Activated T-cell treated with anti-CD3 and anti-CD28 coated beads for 24 hours (primary cell): Measurements from ENCODE around the gene FAM204A.

Source experiments
- DNase-seq: peaks from one replicate; pipeline ENCODE4 v3.0.0-alpha.2; 2020; ENCODE audit warnings: low read depth

Gene FAM204A

DNA sequence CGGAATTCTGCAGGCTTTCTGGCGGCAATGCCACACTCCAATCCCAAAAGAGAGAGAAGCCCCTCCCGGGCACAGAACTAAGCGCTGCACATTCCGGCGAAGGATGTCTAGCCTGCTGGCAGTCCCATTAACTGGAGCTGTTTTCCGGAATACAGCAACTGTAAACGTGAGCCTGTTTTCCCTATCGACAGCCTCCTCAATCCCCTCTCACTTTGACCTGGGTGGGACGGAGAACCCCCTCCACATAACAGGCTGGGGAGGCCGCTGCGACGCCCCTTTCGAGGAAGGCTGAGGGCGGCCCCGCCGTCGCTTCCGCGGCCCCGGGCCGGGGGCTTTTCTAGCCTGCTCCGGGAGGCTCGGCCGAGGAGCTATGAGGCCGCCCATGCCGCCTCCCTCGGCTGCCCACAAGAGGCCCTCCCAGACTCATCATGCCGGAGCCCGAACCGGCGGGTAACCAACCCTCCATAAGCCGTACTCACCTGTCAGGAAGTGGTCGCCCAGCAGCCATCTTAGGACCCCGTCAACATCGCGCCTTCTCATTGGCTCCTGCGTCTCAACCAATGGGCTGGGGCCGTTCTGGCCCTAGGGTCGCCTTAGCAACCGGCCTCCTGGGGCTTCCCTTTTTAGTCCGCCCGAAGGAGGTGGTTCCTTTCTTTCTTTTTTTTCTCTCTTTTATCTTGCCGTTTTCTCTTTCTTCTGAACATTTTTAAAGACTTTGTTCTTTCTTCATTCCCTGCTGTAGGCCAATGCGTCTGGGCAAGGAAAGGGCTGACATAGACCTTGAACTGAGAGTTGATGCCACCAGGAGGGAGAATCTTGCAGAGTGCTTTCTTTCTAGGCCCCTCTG lies at the start of gene FAM204A:
Gene FAM204A, minus strand, starts transcription at position 534 of the 847 bp plus-strand sequence. CDS start 5,909 bp downstream, outside the sequence.
- peak; percentile 95 for DNase-seq

DNA sequence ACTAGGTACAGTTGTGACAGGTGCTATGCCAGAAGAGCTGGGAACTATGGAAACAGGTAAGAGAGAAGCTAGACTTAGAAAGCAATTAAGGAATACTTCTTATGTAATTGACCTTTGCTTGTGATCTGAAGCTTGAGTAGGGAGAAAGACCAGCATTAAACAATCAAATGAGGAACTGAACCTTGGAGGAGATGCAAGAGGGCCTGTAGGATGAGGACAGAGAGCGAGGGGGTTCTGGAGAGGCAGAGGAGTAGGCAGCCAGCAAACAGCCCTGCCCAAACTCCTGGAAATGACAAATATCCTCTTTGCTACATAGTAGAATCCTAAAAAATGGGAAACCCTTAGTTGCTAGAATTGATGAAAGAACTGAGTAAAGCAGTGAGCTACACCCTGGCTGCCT lies 41.6 kb upstream of the FAM204A start:
- no peak for DNase-seq

DNA sequence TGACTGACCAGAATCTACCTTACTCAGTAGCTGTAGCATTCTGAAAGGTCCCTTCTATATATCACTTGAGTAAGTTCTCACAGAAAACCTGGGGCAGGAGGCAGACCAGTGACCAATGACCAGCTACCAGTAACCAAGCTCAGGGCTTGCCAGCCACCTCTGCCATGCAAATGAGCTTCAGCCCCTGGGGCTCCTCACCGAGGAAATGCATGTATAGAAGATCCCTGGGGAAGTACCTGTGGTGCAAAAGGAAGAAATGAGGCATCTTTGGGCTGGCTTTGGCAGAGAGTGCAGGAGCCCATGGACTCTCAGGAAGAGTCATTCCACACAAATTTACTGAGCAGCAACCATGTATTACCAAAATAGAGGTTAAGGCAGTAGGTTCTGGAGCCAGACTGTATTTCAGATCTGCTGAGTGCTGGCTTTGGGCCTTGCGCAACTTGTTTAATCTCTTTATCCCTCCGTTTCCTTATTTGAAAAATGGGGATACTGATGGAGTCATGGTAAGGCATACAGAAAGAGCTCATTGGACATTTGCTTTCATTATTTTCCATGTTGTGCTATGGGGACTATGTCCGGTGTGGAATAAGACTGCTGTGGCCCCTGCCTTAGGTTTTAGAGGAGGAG lies 41.1 kb upstream of the FAM204A start:
- no peak for DNase-seq

- no peak for DNase-seq
These were observed 32.3 kb upstream of the FAM204A start for GRCh38 chr10:118374404-118374803.

DNA sequence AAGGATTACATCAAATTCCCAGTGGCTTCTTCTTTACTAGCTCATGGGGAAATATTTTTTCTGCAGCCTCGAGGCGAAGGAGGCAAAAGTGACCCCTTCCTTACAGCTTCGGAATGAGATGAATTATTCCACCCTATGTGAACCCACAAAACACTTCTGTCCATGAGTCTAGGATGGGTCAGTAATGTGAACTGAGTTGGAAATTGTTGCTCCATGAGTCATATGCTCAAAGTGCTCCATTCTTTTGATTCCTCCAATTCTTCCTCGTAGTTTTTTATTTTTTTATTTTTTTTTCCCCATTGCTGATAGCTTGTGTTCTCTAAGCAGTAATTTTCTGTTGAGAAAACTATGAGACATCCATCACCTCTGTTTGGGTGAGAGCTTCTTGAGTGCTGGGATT lies 31.7 kb upstream of the FAM204A start:
- no peak for DNase-seq

DNA sequence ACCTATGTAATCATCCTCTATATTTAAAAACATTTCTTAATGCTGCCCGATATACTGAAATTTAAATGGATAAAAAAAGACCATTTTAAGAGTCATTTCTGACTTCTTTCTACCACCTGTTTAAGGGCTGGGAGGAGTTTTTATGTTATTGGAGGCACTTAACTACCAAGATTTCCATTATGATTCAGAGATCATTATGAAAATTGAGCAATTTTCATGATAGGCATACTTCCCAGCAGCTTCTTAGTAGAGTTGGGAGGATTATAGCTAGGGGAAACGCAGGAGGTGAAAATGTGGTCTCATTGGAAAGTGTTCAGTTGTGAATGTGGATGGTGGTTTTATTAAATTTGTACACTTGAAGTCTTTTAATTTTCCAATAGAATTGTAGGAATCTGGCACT lies 28.4 kb upstream of the FAM204A start:
- DNase-seq: no peak

- no peak for DNase-seq
These were observed 27.6 kb upstream of the FAM204A start for GRCh38 chr10:118369641-118370205.

- no peak for DNase-seq
These were observed 23.6 kb upstream of the FAM204A start for GRCh38 chr10:118365702-118366101.

- DNase-seq: no peak
These were observed 20.0 kb upstream of the FAM204A start for GRCh38 chr10:118362103-118362502.

GRCh38 chr10:118358327-118358726 lies 16.2 kb upstream of the FAM204A start:
- no peak for DNase-seq

DNA sequence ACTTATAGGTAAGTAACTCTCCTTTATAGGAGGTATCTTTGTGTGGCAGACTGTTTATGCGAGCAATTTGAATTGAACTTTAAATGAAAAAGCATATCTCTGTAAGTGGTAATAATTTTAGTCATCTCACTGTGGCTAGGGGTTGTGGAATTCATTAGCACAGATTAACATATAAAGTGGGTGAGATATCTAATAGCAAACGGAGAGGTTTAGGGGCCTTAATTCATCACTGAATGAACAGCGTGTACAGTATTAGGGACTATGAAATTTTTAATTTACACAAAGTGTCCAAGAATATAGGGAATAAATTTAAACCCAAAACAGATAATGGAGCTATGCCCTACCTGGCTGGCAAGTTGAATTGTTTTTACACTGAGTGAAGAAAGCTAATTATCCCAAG lies 15.7 kb upstream of the FAM204A start:
- no peak for DNase-seq

DNA sequence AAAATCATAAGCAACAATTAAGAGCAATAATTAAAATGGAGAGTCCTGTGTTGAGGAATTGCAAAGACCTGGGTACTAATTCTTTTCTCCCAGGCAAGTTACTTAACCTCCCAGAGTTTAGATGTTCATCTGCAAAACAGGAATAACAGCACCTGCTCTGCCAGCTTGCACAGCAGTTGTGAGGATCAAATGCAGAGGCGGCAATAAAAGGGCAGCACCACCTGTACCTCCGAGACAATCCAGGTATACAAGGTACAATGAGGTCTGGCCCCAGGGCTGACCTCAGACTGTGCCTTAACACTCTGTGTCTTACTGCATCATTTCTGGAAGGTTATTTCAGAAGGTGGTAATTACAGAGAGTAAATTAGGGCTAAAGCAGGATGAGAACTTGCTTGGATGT lies 14.5 kb upstream of the FAM204A start:
- DNase-seq: no peak

GRCh38 chr10:118355234-118355633 lies 13.1 kb upstream of the FAM204A start:
- no peak for DNase-seq

DNA sequence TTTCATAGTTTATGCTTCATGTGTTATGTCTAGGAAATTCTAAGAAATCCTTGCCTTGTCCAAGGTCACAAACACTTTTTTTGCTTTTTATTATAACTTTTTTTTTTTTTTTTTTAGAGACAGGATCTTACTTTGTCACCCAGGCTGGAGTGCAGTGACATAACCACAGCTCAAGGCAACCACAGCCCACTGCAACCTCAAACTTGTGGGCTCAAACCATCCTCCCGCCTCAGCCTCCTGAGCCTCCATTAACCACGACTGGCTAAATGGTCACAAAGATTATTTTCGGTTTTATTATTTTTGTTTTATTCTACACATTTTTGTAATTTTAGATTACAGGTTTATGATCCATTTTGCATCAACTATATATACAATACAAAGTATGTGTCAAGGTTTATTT lies 7.1 kb upstream of the FAM204A start:
- DNase-seq: no peak

- DNase-seq: no peak
These were observed 1.4 kb upstream of the FAM204A start for GRCh38 chr10:118343549-118343948.

DNA sequence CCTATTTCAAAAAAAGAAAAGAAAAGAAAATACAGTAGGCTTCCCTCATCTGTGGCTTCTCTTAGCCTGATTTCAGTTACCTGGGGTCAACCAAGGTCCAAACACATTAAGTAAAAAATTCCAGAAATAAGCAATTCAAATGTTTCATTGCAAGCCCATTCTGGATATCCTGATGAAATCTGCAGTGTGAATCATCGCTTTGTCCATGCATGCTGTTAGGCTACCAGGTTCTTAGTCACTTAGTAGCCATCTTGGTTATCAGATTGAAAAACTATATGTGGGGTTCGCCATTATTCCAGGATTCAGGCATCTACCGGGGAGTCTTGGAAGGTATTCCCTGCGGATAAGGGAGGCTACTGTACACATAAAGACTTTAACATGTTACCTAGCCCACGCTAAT lies 991 bp upstream of the FAM204A start:
- no peak for DNase-seq

DNA sequence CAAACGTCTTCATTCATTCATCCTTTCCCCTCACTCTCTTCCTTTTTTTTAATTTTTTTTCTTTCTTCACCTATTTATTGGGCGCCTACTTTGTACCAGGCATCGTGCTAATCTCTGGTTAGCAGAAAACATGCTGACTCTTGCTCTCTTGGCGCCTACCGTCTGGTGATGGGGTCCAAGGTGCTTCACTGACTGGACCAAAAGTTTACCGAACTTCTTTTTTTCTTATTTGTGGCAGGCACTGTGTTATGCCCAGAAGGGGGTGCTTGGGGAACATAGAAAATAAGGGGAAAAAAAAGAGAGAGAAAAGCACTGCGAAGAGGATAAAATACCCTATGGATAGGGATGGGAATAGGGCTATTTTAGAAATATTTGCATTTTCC lies 505 bp upstream of the FAM204A start:
- no peak for DNase-seq

- no peak for DNase-seq
These were observed 1.6 kb downstream of the FAM204A start for GRCh38 chr10:118340486-118340885.

GRCh38 chr10:118339111-118339510 lies 3.0 kb downstream of the FAM204A start:
- DNase-seq: no peak

DNA sequence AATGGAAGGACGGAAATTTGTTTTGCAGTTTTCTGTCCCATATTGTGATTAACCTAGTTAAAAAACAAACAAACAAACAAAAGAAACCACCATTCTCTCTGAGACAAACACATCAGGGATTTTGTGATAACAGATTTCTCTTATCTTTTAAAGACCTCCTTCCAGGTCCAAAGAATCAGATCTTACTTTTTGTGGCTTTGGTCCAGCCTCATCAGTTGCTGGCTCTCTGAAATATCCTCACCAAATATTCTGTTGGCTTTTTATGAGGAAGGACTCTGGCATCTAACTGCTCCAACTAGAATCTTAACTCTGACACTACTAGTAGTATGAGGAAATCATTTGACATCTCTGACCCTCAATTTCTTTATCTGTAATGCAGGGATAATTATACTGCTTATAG lies 4.8 kb downstream of the FAM204A start:
- no peak for DNase-seq

DNA sequence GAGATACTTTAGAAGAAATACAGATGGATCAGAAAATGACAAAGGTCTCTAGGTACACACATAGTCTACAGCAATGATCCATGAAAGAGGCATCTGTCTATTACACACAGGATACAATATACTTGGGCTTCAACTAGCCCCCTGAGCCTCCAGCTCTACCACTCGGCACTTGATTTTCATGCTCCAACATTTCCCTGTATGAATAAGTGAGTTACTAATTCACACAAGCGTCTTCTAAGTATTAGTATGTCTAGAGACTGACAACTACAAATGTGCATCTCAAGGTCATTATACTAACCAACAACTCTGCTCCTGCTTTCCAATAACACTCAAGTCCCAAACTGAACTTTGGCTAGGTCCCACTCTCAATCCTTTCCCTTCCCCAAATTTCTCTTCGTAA lies 8.3 kb downstream of the FAM204A start:
- DNase-seq: no peak

DNA sequence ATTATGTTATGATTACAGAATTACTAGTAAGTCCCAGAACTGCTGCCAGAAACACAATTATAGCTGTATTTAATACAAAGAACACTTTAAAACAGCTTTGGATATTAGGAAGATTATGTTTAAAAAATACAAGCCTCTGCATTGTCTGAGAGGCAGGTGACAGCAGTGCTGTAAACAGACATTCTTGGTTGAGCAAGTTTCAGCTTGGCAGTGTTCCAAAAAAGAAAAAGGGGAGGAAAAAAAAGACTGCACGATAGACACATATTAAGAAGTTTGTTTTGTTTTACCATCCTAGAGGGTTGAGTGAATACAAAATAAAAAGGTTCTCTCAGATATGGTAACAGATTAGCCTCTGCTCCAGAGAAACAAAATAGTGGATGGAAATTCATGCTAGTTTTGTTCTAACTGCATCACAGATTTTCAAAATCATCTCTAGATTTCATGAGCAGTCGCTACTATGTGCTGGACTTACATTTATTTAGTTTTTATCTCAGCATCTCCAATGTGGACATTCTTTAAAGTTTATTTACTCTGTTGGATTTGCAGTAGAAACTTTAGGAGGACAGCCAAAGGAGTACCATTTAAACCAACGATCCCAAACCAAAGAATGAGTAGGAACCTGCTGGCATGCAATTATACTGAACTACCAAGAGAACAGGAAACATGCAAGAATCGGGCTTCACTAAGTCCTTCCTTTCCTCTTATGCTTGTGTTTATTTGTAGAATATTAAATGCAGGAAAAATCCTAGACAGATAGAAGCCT lies 9.0 kb downstream of the FAM204A start:
- DNase-seq: no peak

DNA sequence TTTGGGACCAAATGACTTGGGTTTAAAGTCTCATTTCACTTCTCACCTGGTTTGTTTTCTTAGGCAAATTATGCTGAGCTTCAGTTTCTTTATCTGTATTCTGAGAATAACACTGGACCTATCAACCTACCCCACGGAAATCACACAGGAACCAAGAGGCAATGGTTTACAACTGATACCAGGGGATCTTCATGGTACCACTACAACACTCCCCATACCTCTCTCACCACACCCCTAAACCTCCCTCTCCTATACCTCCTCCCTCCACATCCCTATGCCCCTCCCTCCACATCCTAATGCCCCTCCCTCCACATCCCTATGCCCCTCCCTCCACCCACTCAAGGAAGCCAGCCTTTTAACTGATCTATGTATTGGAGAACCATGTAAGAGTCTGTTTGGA lies 9.9 kb downstream of the FAM204A start:
- DNase-seq: no peak
